ENCODE data around the gene CCL23.
A peak's percentile ranks its signal among the peaks of the same experiment; 100 is the strongest.
"Not testable (repeated sequence)": the region's sequence is repeated elsewhere in the genome, so short reads cannot be mapped to it uniquely, and the experiment has no call there.

Gene CCL23

GRCh38 chr17:36017799-36018198 is at the start of gene CCL23:
Gene CCL23 (minus strand): TSS chr17:36017972. CDS start chr17:36017897, 75 bp downstream.
- DNase-seq (ENCODE audit: low read depth in 2 of 2): no peak

GRCh38 chr17:36066365-36066985 is 48.7 kb upstream of the CCL23 start:
- DNase-seq (ENCODE audit: low read depth in 2 of 2): peak in 1 of 2 donors; percentile 23

- DNase-seq (ENCODE audit: low read depth in 2 of 2): no peak
These were observed 46.2 kb upstream of the CCL23 start, which contains the start of gene CCL18 for GRCh38 chr17:36063786-36064541. Gene CCL18 (plus strand): TSS chr17:36064272. CDS start chr17:36064343, 71 bp downstream.

GRCh38 chr17:36060816-36061215 is 43.0 kb upstream of the CCL23 start:
- DNase-seq (ENCODE audit: low read depth in 2 of 2): no peak

- no peak for DNase-seq (ENCODE audit: low read depth in 2 of 2)
These were observed 41.6 kb upstream of the CCL23 start for GRCh38 chr17:36059406-36059805.

- DNase-seq (ENCODE audit: low read depth in 2 of 2): no peak
These were observed 40.1 kb upstream of the CCL23 start for GRCh38 chr17:36057911-36058310.

- no peak for DNase-seq (ENCODE audit: low read depth in 2 of 2)
These were observed 38.2 kb upstream of the CCL23 start for GRCh38 chr17:36055921-36056520.

GRCh38 chr17:36055171-36055570 is 37.4 kb upstream of the CCL23 start:
- no peak for DNase-seq (ENCODE audit: low read depth in 2 of 2)

GRCh38 chr17:36049643-36050042 is 31.9 kb upstream of the CCL23 start:
- DNase-seq (ENCODE audit: low read depth in 2 of 2): no peak

GRCh38 chr17:36048066-36048465 is 30.3 kb upstream of the CCL23 start:
- no peak for DNase-seq (ENCODE audit: low read depth in 2 of 2)

- no peak for DNase-seq (ENCODE audit: low read depth in 2 of 2)
These were observed 18.5 kb upstream of the CCL23 start for GRCh38 chr17:36036235-36036634.

GRCh38 chr17:36034127-36034526 is 16.4 kb upstream of the CCL23 start:
- DNase-seq (ENCODE audit: low read depth in 2 of 2): no peak

GRCh38 chr17:36030956-36031355 is 13.2 kb upstream of the CCL23 start:
- DNase-seq (ENCODE audit: low read depth in 2 of 2): no peak

- DNase-seq (ENCODE audit: low read depth in 2 of 2): no peak
These were observed 10.0 kb upstream of the CCL23 start for GRCh38 chr17:36027761-36028160.

- DNase-seq (ENCODE audit: low read depth in 2 of 2): no peak
These were observed 6.5 kb upstream of the CCL23 start for GRCh38 chr17:36024106-36024869.

- no peak for DNase-seq (ENCODE audit: low read depth in 2 of 2)
These were observed 1.7 kb upstream of the CCL23 start for GRCh38 chr17:36019423-36019822.

GRCh38 chr17:36016555-36016954 is 1.2 kb downstream of the CCL23 start:
- no peak for DNase-seq (ENCODE audit: low read depth in 2 of 2)

- not testable (repeated sequence) for DNase-seq (ENCODE audit: low read depth in 2 of 2)
These were observed 1.9 kb downstream of the CCL23 start for GRCh38 chr17:36015895-36016294.

GRCh38 chr17:36014946-36015345 is 2.8 kb downstream of the CCL23 start:
- DNase-seq (ENCODE audit: low read depth in 2 of 2): no peak

- no peak for DNase-seq (ENCODE audit: low read depth in 2 of 2)
These were observed 6.6 kb downstream of the CCL23 start for GRCh38 chr17:36011201-36011600.

GRCh38 chr17:36008998-36009665 is 8.6 kb downstream of the CCL23 start:
- DNase-seq (ENCODE audit: low read depth in 2 of 2): no peak
